Hematopoietic multipotent progenitor cell treated with erythropoietin and hydrocortisone succinate and interleukin-3 and kit ligand, for 4 days (in vitro differentiated cells): ENCODE measurements around the gene PLLP.

Source experiments
- DNase-seq: peaks from one replicate; pipeline ENCODE4 v3.0.0-alpha.2; 2015

Gene PLLP

DNA sequence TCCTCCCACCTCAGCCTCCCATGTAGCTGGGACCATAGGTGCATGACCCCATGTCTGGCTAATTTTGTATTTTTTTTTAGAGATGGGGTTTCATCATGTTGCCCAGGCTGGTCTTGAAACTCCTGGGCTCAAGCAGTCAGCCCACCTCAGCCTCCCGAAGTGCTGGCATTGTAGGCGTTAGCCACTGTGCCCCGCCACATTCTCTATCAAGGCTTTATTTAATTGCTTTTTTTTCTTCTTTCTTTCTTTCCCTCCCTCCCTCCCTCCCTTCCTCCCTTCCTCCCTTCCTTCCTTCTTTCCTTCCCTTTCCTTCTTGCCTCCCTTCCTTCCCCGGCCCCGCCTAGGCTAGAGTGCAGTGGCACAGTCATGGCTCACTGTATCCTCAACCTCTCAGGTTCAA, 74.7 kb downstream of the PLLP start:
- DNase-seq: no peak

DNA sequence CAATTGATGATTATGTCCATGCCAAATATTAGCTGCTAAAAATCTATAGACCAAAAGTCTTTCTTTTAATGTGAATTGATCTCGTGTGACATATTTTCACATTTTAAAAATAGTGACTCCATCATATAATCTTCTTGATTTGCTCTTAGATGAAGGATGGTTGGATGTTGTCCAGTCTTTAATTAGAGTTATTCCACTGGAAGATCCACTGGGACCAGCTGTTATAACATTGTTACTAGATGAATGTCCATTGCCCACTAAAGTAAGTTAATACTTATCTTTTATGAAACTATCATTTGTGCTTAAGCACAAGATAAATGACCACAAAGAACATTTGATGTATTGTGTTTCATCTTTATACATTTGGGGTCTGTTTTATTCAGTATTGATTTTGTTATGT, 75.5 kb downstream of the PLLP start:
- no peak for DNase-seq
